Small intestine (tissue), 7 donors: Measurements from ENCODE around the gene ACADVL. TPM values are rescaled to one million over a fixed set of nuclear protein-coding genes. Genes with fewer than 3 reads are reported as not detected.

ENCODE experiments used
- DNase-seq, 2 donors: peaks; one replicate each; pipeline versions ENCODE4 v3.0.0 to v3.0.0-alpha.2; 2013
- FAIRE-seq: peaks from 2 replicates; lab custom pipeline; 2012; peaks lifted over from hg19 to GRCh38; lab: Jason Lieb, UNC
- H3K27ac ChIP-seq, 3 donors: one replicate each; pipeline ENCODE4 v1.5.1; 2013; ENCODE audit warnings: low read length in 2 of 3, mild to moderate bottlenecking in 2 of 3, control low read depth in 1 of 3, inconsistent platforms in 1 of 3, low read depth in 1 of 3, moderate library complexity in 1 of 3
- H3K27me3 ChIP-seq, 3 donors: one replicate each; pipeline ENCODE4 v1.6.1; 2013; ENCODE audit warnings: low read length in 3 of 3, inconsistent platforms in 1 of 3; ENCODE audit not compliant: control insufficient read depth in 3 of 3, insufficient read depth in 3 of 3
- H3K36me3 ChIP-seq, 3 donors: one replicate each; pipeline ENCODE4 v1.6.1; 2013; ENCODE audit warnings: low read length in 3 of 3, inconsistent platforms in 1 of 3, low read depth in 1 of 3, mild to moderate bottlenecking in 1 of 3, moderate library complexity in 1 of 3; ENCODE audit not compliant: control insufficient read depth in 3 of 3, insufficient read depth in 2 of 3
- H3K4me1 ChIP-seq, 3 donors: one replicate each; pipeline ENCODE4 v1.6.1; 2013; ENCODE audit warnings: low read length in 2 of 3, inconsistent platforms in 1 of 3, low read depth in 1 of 3, mild to moderate bottlenecking in 1 of 3, moderate library complexity in 1 of 3; ENCODE audit not compliant: control insufficient read depth in 3 of 3, insufficient read depth in 2 of 3
- H3K4me3 ChIP-seq, 3 donors: one replicate each; pipeline ENCODE4 v1.5.1; 2013; ENCODE audit warnings: low read length in 3 of 3, control low read depth in 1 of 3, inconsistent platforms in 1 of 3, low read depth in 1 of 3, mild to moderate bottlenecking in 1 of 3, moderate library complexity in 1 of 3
- H3K9me3 ChIP-seq, 2 donors: one replicate each; pipeline ENCODE4 v1.6.1; 2013; ENCODE audit warnings: low read depth in 1 of 2, low read length in 1 of 2; ENCODE audit not compliant: control insufficient read depth in 2 of 2, insufficient read depth in 1 of 2
- WGBS, 3 donors: extraction: QIAGEN DNeasy Blood & Tissue Kit; methylation state at CpG; one replicate each; pipeline ENCODE4 v1.1.7; 2013; 5-methylcytosine and 5-hydroxymethylcytosine counted together
- polyA plus RNA-seq, 4 donors: library from polyadenylated mRNA; stranded (reverse) in 3 of 4; unstranded in 1 of 4; fragments of 200-250 nt in 3 of 4; fragments of 120-200 nt in 1 of 4; gene quantifications; one replicate each; pipeline versions ENCODE4 v1.2.1 to v1.2.3, GENCODE V29; 2013
- donor health status: healthy with polysubstance abuse.
- donor health status: control.
- donor health status: control.
- donor health status: Bipolar disorder and iron deficiency.
- donor health status: healthy.

ACADVL gene
- polyA plus RNA-seq, 4 donors: 424 to 2,630 (median 1,444) TPM

GRCh38 chr17:7216242-7217112 lies 3.3 kb upstream of the ACADVL start:
- 35 to 61% (median 51%) methylated on average over 7 of the region's 7 CpGs for WGBS, 3 donors
- DNase-seq (no peak), FAIRE-seq (no peak)
- H3K36me3 ChIP-seq: peaks cover 0 to 9% (median 0%) of the 10 kb centered on the region in 3 donors
- peak overlapping the region in 1 of 3 donors; percentile 43 for H3K27ac ChIP-seq
- peaks cover 0 to 44% (median 12%) of the 10 kb centered on the region in 3 donors for H3K4me1 ChIP-seq
- no peaks in the 10 kb centered on the region for H3K9me3 ChIP-seq
- H3K27me3 ChIP-seq: peaks cover 0 to 37% (median 0%) of the 10 kb centered on the region in 3 donors
- H3K4me3 ChIP-seq: peak overlapping the region in 2 of 3 donors; percentile 17 to 41

GRCh38 chr17:7217113-7217987 lies 2.4 kb upstream of the ACADVL start:
- WGBS, 3 donors: 6 to 10% (median 8%) methylated on average over 27 to 32 of the region's 32 CpGs
- Histone ChIP-seq H3K36me3 (peaks cover 3 to 18% (median 4%) of the 10 kb centered on the region in 3 donors), H3K4me1 (peaks cover 0 to 50% (median 12%) of the 10 kb centered on the region in 3 donors), H3K9me3 (no peaks in the 10 kb centered on the region), H3K4me3 (peak overlapping the region in 2 of 3 donors; percentile 17 to 41), H3K27me3 (peaks cover 0 to 30% (median 0%) of the 10 kb centered on the region in 3 donors), H3K27ac (peak overlapping the region in 2 of 3 donors; percentile 32 to 43)
- DNase-seq (peak in 1 of 2 donors; percentile 54), FAIRE-seq (no peak)

GRCh38 chr17:7218166-7218565 lies 1.6 kb upstream of the ACADVL start:
- Histone ChIP-seq H3K9me3 (no peaks in the 10 kb centered on the region), H3K4me1 (peaks cover 0 to 50% (median 12%) of the 10 kb centered on the region in 3 donors), H3K4me3 (peak overlapping the region in 1 of 3 donors; percentile 36), H3K27ac (peak overlapping the region in 2 of 3 donors; percentile 21 to 32), H3K27me3 (peaks cover 0 to 26% (median 0%) of the 10 kb centered on the region in 3 donors), H3K36me3 (peaks cover 4 to 26% (median 11%) of the 10 kb centered on the region in 3 donors)
- DNase-seq (no peak), FAIRE-seq (no peak)
- WGBS, 3 donors: 66 to 76% (median 74%) methylated on average over 6 of the region's 6 CpGs

- peak overlapping the region in 1 of 3 donors; percentile 8 for H3K27ac ChIP-seq
- FAIRE-seq (no peak), DNase-seq (no peak)
- peaks cover 0 to 20% (median 0%) of the 10 kb centered on the region in 3 donors for H3K27me3 ChIP-seq
- no peak overlapping the region for H3K4me3 ChIP-seq
- 70 to 91% (median 74%) methylated on average over 6 of the region's 6 CpGs for WGBS, 3 donors
- peaks cover 7 to 32% (median 12%) of the 10 kb centered on the region in 3 donors for H3K36me3 ChIP-seq
- H3K9me3 ChIP-seq: no peaks in the 10 kb centered on the region
- H3K4me1 ChIP-seq: peaks cover 0 to 48% (median 11%) of the 10 kb centered on the region in 3 donors
These were observed 980 bp upstream of the ACADVL start for GRCh38 chr17:7218758-7219157.

- peak overlapping the region; percentile 93 to 100 (median 99) for H3K27ac ChIP-seq
- WGBS, 3 donors: 12 to 20% (median 15%) methylated on average over 12 of the region's 12 CpGs
- FAIRE-seq: no peak
These were observed 418 bp upstream of the ACADVL start for GRCh38 chr17:7219229-7219811.

GRCh38 chr17:7220593-7221277 lies 997 bp downstream of the ACADVL start:
- WGBS, 3 donors: 4 to 30% (median 22%) methylated on average over 11 of the region's 11 CpGs
- Histone ChIP-seq H3K36me3 (peaks cover 15 to 52% (median 20%) of the 10 kb centered on the region in 3 donors), H3K4me1 (peaks cover 0 to 42% (median 8%) of the 10 kb centered on the region in 3 donors), H3K4me3 (peak overlapping the region in 2 of 3 donors; percentile 78 to 91), H3K27me3 (peaks cover 0 to 16% (median 0%) of the 10 kb centered on the region in 3 donors), H3K9me3 (no peaks in the 10 kb centered on the region), H3K27ac (peak overlapping the region; percentile 93 to 100 (median 99))
- peak; percentile 78 to 81 for DNase-seq
- no peak for FAIRE-seq

More at GRCh38 chr17:7219229-7219811, 418 bp upstream of the ACADVL start:
- Histone ChIP-seq H3K9me3 (no peaks in the 10 kb centered on the region), H3K4me1 (peaks cover 0 to 45% (median 8%) of the 10 kb centered on the region in 3 donors), H3K27me3 (peaks cover 0 to 20% (median 0%) of the 10 kb centered on the region in 3 donors), H3K4me3 (peak overlapping the region in 2 of 3 donors; percentile 78 to 91), H3K36me3 (peaks cover 12 to 38% (median 13%) of the 10 kb centered on the region in 3 donors)
- DNase-seq: no peak

GRCh38 chr17:7221278-7222092 lies 1.7 kb downstream of the ACADVL start:
- Histone ChIP-seq H3K9me3 (no peaks in the 10 kb centered on the region), H3K27me3 (peaks cover 0 to 9% (median 0%) of the 10 kb centered on the region in 3 donors), H3K4me1 (peaks cover 0 to 36% (median 8%) of the 10 kb centered on the region in 3 donors), H3K4me3 (peak overlapping the region in 1 of 3 donors; percentile 8), H3K27ac (peak overlapping the region; percentile 93 to 100 (median 99)), H3K36me3 (peaks cover 16 to 59% (median 20%) of the 10 kb centered on the region in 3 donors)
- FAIRE-seq (no peak), DNase-seq (no peak)
- 62 to 75% (median 69%) methylated on average over 10 of the region's 10 CpGs for WGBS, 3 donors
